HG02798 (cell line): Measurements from ENCODE around the gene MTFR2.

Experiments
- ATAC-seq: cut with Tn5 transposase; IDR thresholded peaks from one replicate; pipeline ENCODE4 v1.9.1; 2021; ENCODE audit warnings: mild to moderate bottlenecking; ENCODE audit not compliant: unreplicated experiment, poor library complexity

Gene MTFR2

GRCh38 chr6:136249811-136250685 is at the start of gene MTFR2:
Gene MTFR2, minus strand, starts transcription at chr6:136250311. Its CDS starts 1,212 bp downstream, at chr6:136249099.
- ATAC-seq = peak; percentile 98

- ATAC-seq = no peak
Observed at GRCh38 chr6:136294621-136295020, 44.5 kb upstream of the MTFR2 start.

GRCh38 chr6:136290410-136291010 is 40.4 kb upstream of the MTFR2 start:
- ATAC-seq = peak; percentile 17

- ATAC-seq = peak; percentile 92
Observed at GRCh38 chr6:136289579-136290409, 39.7 kb upstream of the MTFR2 start, which contains the start of gene BCLAF1. Gene BCLAF1, minus strand, starts transcription at chr6:136289846. Its CDS starts 9,980 bp downstream, at chr6:136279866.

GRCh38 chr6:136289327-136289578 is 39.1 kb upstream of the MTFR2 start:
- peak; percentile 47 for ATAC-seq

GRCh38 chr6:136288566-136289326 is 38.6 kb upstream of the MTFR2 start:
- peak; percentile 41 for ATAC-seq

- ATAC-seq = no peak
Observed at GRCh38 chr6:136284909-136285308, 34.8 kb upstream of the MTFR2 start.

- no peak for ATAC-seq
Observed at GRCh38 chr6:136282906-136283305, 32.8 kb upstream of the MTFR2 start.

- ATAC-seq = no peak
Observed at GRCh38 chr6:136280032-136280609, 30.0 kb upstream of the MTFR2 start.

GRCh38 chr6:136274062-136274461 is 24.0 kb upstream of the MTFR2 start:
- ATAC-seq = no peak

GRCh38 chr6:136265101-136265500 is 15.0 kb upstream of the MTFR2 start:
- no peak for ATAC-seq

- no peak for ATAC-seq
Observed at GRCh38 chr6:136262940-136263339, 12.8 kb upstream of the MTFR2 start.

GRCh38 chr6:136254851-136255466 is 4.8 kb upstream of the MTFR2 start:
- ATAC-seq = no peak

GRCh38 chr6:136253734-136254133 is 3.6 kb upstream of the MTFR2 start:
- ATAC-seq = no peak

GRCh38 chr6:136252441-136252840 is 2.3 kb upstream of the MTFR2 start:
- ATAC-seq = no peak

- ATAC-seq = no peak
Observed at GRCh38 chr6:136251394-136251793, 1.3 kb upstream of the MTFR2 start.

- peak; percentile 7 for ATAC-seq
Observed at GRCh38 chr6:136250686-136251008, 536 bp upstream of the MTFR2 start.

GRCh38 chr6:136249336-136249735 is 775 bp downstream of the MTFR2 start:
- ATAC-seq = no peak

- no peak for ATAC-seq
Observed at GRCh38 chr6:136244061-136244616, 6.0 kb downstream of the MTFR2 start.
